BJ (cell line): Measurements from ENCODE around the gene WDR1. TPM values are rescaled to one million over a fixed set of nuclear protein-coding genes. Genes with fewer than 3 reads are reported as not detected.

Experiments
- CTCF ChIA-PET: fragments of 350-600 bp; formaldehyde crosslinking; extraction: SDS; loops from one replicate; lab custom pipeline; 2021; ENCODE audit warnings: antibody characterized with exemption, inconsistent platforms; lab: Yijun Ruan, JAX
- POLR2A ChIA-PET: fragments of 300-600 bp; sonication (Branson Sonifier 250); formaldehyde crosslinking; extraction: SDS; loops from one replicate; lab custom pipeline; 2021; ENCODE audit warnings: antibody characterized with exemption; lab: Charles Lee
- DNase-seq: peaks from one replicate; pipeline ENCODE4 v3.0.0-alpha.2; 2011; ENCODE audit warnings: low read depth
- H3K27me3 ChIP-seq: 2 replicates; pipeline ENCODE4 v1.6.0; 2011; ENCODE audit warnings: low read length; ENCODE audit not compliant: control insufficient read depth, insufficient read depth
- H3K36me3 ChIP-seq: 2 replicates; pipeline ENCODE4 v1.5.1; 2011; ENCODE audit warnings: low read length; ENCODE audit not compliant: control insufficient read depth, insufficient read depth
- H3K4me3 ChIP-seq: 2 replicates; pipeline ENCODE4 v1.5.1; 2011; ENCODE audit warnings: low read depth, mild to moderate bottlenecking, control low read depth, low read length
- polyA plus RNA-seq: library from polyadenylated mRNA; depleted of rRNA; stranded (reverse); fragments of >200 nt; gene quantifications from 2 replicates; pipeline ENCODE4 v1.2.3, GENCODE V29; 2011
- TF ChIP-seq, protein P1 (sequence below): IDR thresholded peaks from 2 replicates; pipeline ENCODE4 v1.5.1; 2011; ENCODE audit warnings: low read depth, mild to moderate bottlenecking, control low read depth, inconsistent platforms, low read length, moderate library complexity; ENCODE audit not compliant: insufficient read depth

WDR1 gene
- polyA plus RNA-seq, 1 experiment: 952 TPM

DNA sequence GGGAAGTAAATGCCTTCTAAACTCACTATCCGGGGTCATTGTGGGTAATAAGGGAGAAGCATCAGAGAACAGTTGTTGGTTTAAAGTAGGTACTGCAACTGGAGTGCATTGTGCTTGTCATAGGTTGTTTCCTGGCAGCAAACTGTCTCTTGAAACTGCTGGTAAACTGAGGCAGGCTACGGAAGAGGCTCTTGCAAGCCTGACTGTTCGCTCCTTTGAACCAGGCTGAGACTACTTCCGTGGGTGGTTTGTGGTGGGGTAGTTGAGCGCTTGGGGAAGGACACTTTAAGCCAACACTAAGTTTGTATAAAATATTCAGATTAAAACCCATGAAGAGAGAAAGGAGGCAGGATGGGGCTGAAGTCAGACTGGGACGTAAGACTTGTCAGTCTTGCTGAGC, 45.2 kb upstream of the WDR1 start:
- H3K27me3 ChIP-seq: peaks cover 3% of the 10 kb centered on the region
- DNase-seq: no peak
- TF ChIP-seq, protein P1, sequence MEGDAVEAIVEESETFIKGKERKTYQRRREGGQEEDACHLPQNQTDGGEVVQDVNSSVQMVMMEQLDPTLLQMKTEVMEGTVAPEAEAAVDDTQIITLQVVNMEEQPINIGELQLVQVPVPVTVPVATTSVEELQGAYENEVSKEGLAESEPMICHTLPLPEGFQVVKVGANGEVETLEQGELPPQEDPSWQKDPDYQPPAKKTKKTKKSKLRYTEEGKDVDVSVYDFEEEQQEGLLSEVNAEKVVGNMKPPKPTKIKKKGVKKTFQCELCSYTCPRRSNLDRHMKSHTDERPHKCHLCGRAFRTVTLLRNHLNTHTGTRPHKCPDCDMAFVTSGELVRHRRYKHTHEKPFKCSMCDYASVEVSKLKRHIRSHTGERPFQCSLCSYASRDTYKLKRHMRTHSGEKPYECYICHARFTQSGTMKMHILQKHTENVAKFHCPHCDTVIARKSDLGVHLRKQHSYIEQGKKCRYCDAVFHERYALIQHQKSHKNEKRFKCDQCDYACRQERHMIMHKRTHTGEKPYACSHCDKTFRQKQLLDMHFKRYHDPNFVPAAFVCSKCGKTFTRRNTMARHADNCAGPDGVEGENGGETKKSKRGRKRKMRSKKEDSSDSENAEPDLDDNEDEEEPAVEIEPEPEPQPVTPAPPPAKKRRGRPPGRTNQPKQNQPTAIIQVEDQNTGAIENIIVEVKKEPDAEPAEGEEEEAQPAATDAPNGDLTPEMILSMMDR: no peak
- CTCF ChIA-PET: interaction anchor here (0.9 to 10.0 kb wide), 8 partner anchors 13 to 390 kb away, joined by 3 to 309 read pairs (median 10); no protein-coding TSS in a partner anchor
- no peak overlapping the region for H3K4me3 ChIP-seq
- POLR2A ChIA-PET: no interaction called here
- no peaks in the 10 kb centered on the region for H3K36me3 ChIP-seq

DNA sequence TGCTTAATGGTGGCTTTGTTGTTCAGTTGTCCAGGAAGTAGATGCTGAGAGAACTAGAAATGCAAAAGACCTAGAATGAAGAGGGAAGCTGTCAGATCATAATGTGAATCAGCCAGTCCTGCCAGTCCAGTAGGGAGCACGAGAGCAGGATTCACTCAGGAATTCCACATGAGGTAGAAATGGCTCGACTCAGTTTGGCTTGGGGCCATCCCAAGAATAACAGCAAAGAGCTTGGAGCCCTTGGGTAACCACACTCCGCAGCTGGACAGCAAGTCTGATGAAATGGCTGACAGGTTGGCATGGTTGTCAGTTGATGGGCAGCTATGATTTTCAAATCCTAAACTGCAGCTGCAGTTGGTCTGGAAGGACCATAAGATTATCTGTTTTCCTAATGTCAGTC, 44.5 kb upstream of the WDR1 start:
- no peak for DNase-seq
- CTCF ChIA-PET: interaction anchor here (0.6 to 10.0 kb wide), 14 partner anchors 10 to 1618 kb away, joined by 3 to 309 read pairs (median 4); no protein-coding TSS in a partner anchor
- TF ChIP-seq, protein P1: no peak
- H3K36me3 ChIP-seq: no peaks in the 10 kb centered on the region
- H3K4me3 ChIP-seq: no peak overlapping the region
- H3K27me3 ChIP-seq: peaks cover 5% of the 10 kb centered on the region
- POLR2A ChIA-PET: no interaction called here

GRCh38 chr4:10160281-10160856, 43.8 kb upstream of the WDR1 start:
- CTCF ChIA-PET: interaction anchor here (0.6 to 10.0 kb wide), 22 partner anchors 10 to 1619 kb away, joined by 3 to 309 read pairs (median 4); no protein-coding TSS in a partner anchor
- Histone ChIP-seq H3K36me3 (no peaks in the 10 kb centered on the region), H3K27me3 (peaks cover 6% of the 10 kb centered on the region), H3K4me3 (no peak overlapping the region)
- POLR2A ChIA-PET: no interaction called here
- TF ChIP-seq, protein P1: peak; percentile 44
- no peak for DNase-seq

GRCh38 chr4:10159671-10160070, 43.1 kb upstream of the WDR1 start:
- DNase-seq: no peak
- Histone ChIP-seq H3K36me3 (no peaks in the 10 kb centered on the region), H3K4me3 (no peak overlapping the region), H3K27me3 (peaks cover 6% of the 10 kb centered on the region)
- ChIA-PET POLR2A (no interaction called here), CTCF (interaction anchor here (0.6 to 10.0 kb wide), 20 partner anchors 9 to 1348 kb away, joined by 3 to 309 read pairs (median 4); no protein-coding TSS in a partner anchor)
- TF ChIP-seq, protein P1: no peak

- ChIA-PET CTCF (interaction anchor here (0.6 to 10.0 kb wide), 29 partner anchors 9 to 394 kb away, joined by 3 to 309 read pairs (median 4); no protein-coding TSS in a partner anchor), POLR2A (no interaction called here)
- H3K27me3 ChIP-seq: peaks cover 11% of the 10 kb centered on the region
- H3K4me3 ChIP-seq: no peak overlapping the region
- H3K36me3 ChIP-seq: no peaks in the 10 kb centered on the region
- TF ChIP-seq, protein P1: no peak
- DNase-seq: no peak
These were observed 41.8 kb upstream of the WDR1 start for GRCh38 chr4:10158333-10158942.
